Neuronal stem cell (in vitro differentiated cells): Measurements from ENCODE around the gene PPP1R26.

Experiments
- DNase-seq: peaks from one replicate; pipeline ENCODE4 v3.0.0-alpha.2; 2013; ENCODE audit warnings: low spot score
- H2AFZ ChIP-seq: one replicate; pipeline ENCODE4 v1.6.1; 2013; ENCODE audit warnings: mild to moderate bottlenecking, low read length, inconsistent platforms
- H2AK5ac ChIP-seq: 2 replicates; pipeline ENCODE4 v1.6.1; 2013; ENCODE audit warnings: low read depth, mild to moderate bottlenecking, inconsistent platforms, low read length, moderate library complexity, mixed read lengths
- H2BK120ac ChIP-seq: 2 replicates; pipeline ENCODE4 v1.6.1; 2013; ENCODE audit warnings: low read depth, mild to moderate bottlenecking, inconsistent platforms, low read length, moderate library complexity, mixed read lengths
- H2BK12ac ChIP-seq: one replicate; pipeline ENCODE4 v1.6.1; 2013; ENCODE audit warnings: low read length, inconsistent platforms
- H2BK15ac ChIP-seq: 2 replicates; pipeline ENCODE4 v1.6.1; 2013; ENCODE audit warnings: mild to moderate bottlenecking, low read length, inconsistent platforms, mixed read lengths
- H2BK5ac ChIP-seq: one replicate; pipeline ENCODE4 v1.6.1; 2013; ENCODE audit warnings: inconsistent platforms, mild to moderate bottlenecking, low read length, moderate library complexity
- H3K14ac ChIP-seq: one replicate; pipeline ENCODE4 v1.6.1; 2013; ENCODE audit warnings: low read length, inconsistent platforms
- H3K18ac ChIP-seq: 2 replicates; pipeline ENCODE4 v1.6.1; 2013; ENCODE audit warnings: low read length, inconsistent platforms
- H3K23ac ChIP-seq: 2 replicates; pipeline ENCODE4 v1.6.1; 2013; ENCODE audit warnings: low read depth, mild to moderate bottlenecking, mixed read lengths, low read length, inconsistent platforms; ENCODE audit not compliant: poor library complexity
- H3K27ac ChIP-seq: replicated peaks from 3 replicates; pipeline ENCODE4 v1.5.1; 2013; ENCODE audit warnings: low read length, inconsistent platforms
- H3K27me3 ChIP-seq, 3 experiments: 2 replicates each; pipeline ENCODE4 v1.6.1; 2013; ENCODE audit warnings: low read length in 3 of 3, mild to moderate bottlenecking in 2 of 3, inconsistent platforms in 1 of 3, low read depth in 1 of 3, mixed read lengths in 1 of 3, moderate library complexity in 1 of 3; ENCODE audit not compliant: control insufficient read depth in 3 of 3, insufficient read depth in 3 of 3
- H3K36me3 ChIP-seq, 2 donors: replicated peaks in 1 of 2; 2 replicates each; pipeline ENCODE4 v1.6.1; 2013; ENCODE audit warnings: low read length in 2 of 2; ENCODE audit not compliant: control insufficient read depth in 2 of 2, insufficient read depth in 2 of 2
- H3K4ac ChIP-seq: 2 replicates; pipeline ENCODE4 v1.6.1; 2013; ENCODE audit warnings: inconsistent platforms, mild to moderate bottlenecking, low read length, moderate library complexity
- H3K4me1 ChIP-seq, 2 donors: 1 replicate in 1 of 2; 2 replicates in 1 of 2; pipeline ENCODE4 v1.6.1; 2013; ENCODE audit warnings: low read length in 2 of 2, low read depth in 1 of 2; ENCODE audit not compliant: control insufficient read depth in 2 of 2, insufficient read depth in 1 of 2
- H3K4me2 ChIP-seq: one replicate; pipeline ENCODE4 v1.6.1; 2013; ENCODE audit warnings: mild to moderate bottlenecking, low read length, inconsistent platforms; ENCODE audit not compliant: insufficient read depth, poor library complexity, severe bottlenecking
- H3K4me3 ChIP-seq, 2 donors: 2 replicates each; pipeline ENCODE4 v1.5.1; 2013; ENCODE audit warnings: low read length in 2 of 2, mild to moderate bottlenecking in 2 of 2, inconsistent platforms in 1 of 2, moderate library complexity in 1 of 2
- H3K79me1 ChIP-seq: one replicate; pipeline ENCODE4 v1.6.1; 2013; ENCODE audit warnings: low read depth, mild to moderate bottlenecking, inconsistent platforms, low read length, moderate library complexity
- H3K9ac ChIP-seq: one replicate; pipeline ENCODE4 v1.6.1; 2013; ENCODE audit warnings: mild to moderate bottlenecking, low read depth, low read length, inconsistent platforms; ENCODE audit not compliant: poor library complexity
- H3K9me3 ChIP-seq, 2 donors: replicated peaks in 1 of 2; 2 replicates each; pipeline versions ENCODE3 to v1.6.1; 2013; ENCODE audit warnings: low read length in 2 of 2, mild to moderate bottlenecking in 2 of 2, inconsistent platforms in 1 of 2, low read depth in 1 of 2, mixed read lengths in 1 of 2, moderate library complexity in 1 of 2; ENCODE audit not compliant: control insufficient read depth in 2 of 2, insufficient read depth in 1 of 2
- H4K8ac ChIP-seq: one replicate; pipeline ENCODE4 v1.6.1; 2013; ENCODE audit warnings: low read depth, mild to moderate bottlenecking, inconsistent platforms, low read length, moderate library complexity
- H4K91ac ChIP-seq: one replicate; pipeline ENCODE4 v1.6.1; 2013; ENCODE audit warnings: low read length, low read depth, mild to moderate bottlenecking, inconsistent platforms; ENCODE audit not compliant: poor library complexity
- WGBS, 2 donors: extraction: QIAGEN DNeasy Blood & Tissue Kit; methylation state at CpG; one replicate each; pipeline ENCODE4 v1.1.7; 2013; ENCODE audit warnings: missing lambda C conversion rate in 2 of 2, mixed read lengths in 1 of 2; ENCODE audit not compliant: insufficient read length in 2 of 2, insufficient replicate concordance in 1 of 2; ENCODE audit errors: extremely low coverage in 2 of 2; 5-methylcytosine and 5-hydroxymethylcytosine counted together

Gene PPP1R26

DNA sequence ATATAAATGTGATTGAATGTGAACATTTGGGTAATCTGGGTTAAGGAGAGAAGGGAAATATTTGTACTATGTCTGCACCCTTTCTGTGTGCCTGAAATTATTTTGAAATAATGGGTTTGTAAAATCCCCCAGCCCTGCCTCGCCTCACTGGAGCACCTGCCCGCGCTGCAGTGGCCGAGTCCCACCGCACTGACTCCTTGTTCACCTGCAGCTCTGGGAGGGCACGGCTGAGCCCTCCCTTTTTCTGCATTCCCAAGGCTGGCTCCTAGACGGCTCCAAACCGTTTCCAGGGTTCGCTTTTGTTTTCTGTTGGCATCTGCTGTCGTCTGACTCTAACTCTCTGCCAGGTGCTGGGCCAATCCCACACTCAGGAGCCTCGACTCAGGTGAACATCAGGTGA lies 17.6 kb upstream of the PPP1R26 start:
- Histone ChIP-seq H3K18ac (peak overlapping the region; percentile 74), H3K4me1 (peaks cover under 1% of the 10 kb centered on the region in 2 donors), H3K4me3 (no peak overlapping the region), H3K9me3 (no peaks in the 10 kb centered on the region), H3K23ac (peak overlapping the region; percentile 17), H3K4ac (no peak overlapping the region), H2BK120ac (no peak overlapping the region), H2BK5ac (peak overlapping the region; percentile 87), H3K4me2 (no peak overlapping the region), H2AK5ac (peak overlapping the region; percentile 96), H3K36me3 (no peaks in the 10 kb centered on the region), H3K9ac (peak overlapping the region; percentile 21), H3K14ac (peak overlapping the region; percentile 6), H3K79me1 (peaks cover 5% of the 10 kb centered on the region), H3K27ac (no peak overlapping the region), H4K8ac (no peak overlapping the region), H4K91ac (no peak overlapping the region), H2BK15ac (peak overlapping the region; percentile 99), H2BK12ac (no peak overlapping the region), H3K27me3 (no peaks in the 10 kb centered on the region), H2AFZ (no peak overlapping the region)
- DNase-seq, result no peak
- WGBS, 2 donors, result no CpG with 5 or more reads among the region's 11 CpGs

- no peak overlapping the region for H2BK120ac ChIP-seq
- H3K36me3 ChIP-seq, result no peaks in the 10 kb centered on the region
- H3K27me3 ChIP-seq, result no peaks in the 10 kb centered on the region
- H3K18ac ChIP-seq, result peak overlapping the region; percentile 27
- DNase-seq, result no peak
- H2BK12ac ChIP-seq, result no peak overlapping the region
- peak overlapping the region; percentile 55 for H3K23ac ChIP-seq
- H2BK5ac ChIP-seq, result peak overlapping the region; percentile 39
- no peak overlapping the region for H3K14ac ChIP-seq
- H3K27ac ChIP-seq, result no peak overlapping the region
- no peak overlapping the region for H3K4me3 ChIP-seq
- no peaks in the 10 kb centered on the region for H3K9me3 ChIP-seq
- H2AFZ ChIP-seq, result no peak overlapping the region
- H3K4me2 ChIP-seq, result no peak overlapping the region
- H3K79me1 ChIP-seq, result peaks cover 5% of the 10 kb centered on the region
- no CpG with 5 or more reads among the region's 3 CpGs for WGBS, 2 donors
- no peak overlapping the region for H3K4ac ChIP-seq
- no peak overlapping the region for H4K8ac ChIP-seq
- no peak overlapping the region for H2AK5ac ChIP-seq
- no peaks in the 10 kb centered on the region for H3K4me1 ChIP-seq
- no peak overlapping the region for H3K9ac ChIP-seq
- H2BK15ac ChIP-seq, result no peak overlapping the region
- H4K91ac ChIP-seq, result no peak overlapping the region
Measured at GRCh38 chr9:135463140-135463539, 16.4 kb upstream of the PPP1R26 start.

DNA sequence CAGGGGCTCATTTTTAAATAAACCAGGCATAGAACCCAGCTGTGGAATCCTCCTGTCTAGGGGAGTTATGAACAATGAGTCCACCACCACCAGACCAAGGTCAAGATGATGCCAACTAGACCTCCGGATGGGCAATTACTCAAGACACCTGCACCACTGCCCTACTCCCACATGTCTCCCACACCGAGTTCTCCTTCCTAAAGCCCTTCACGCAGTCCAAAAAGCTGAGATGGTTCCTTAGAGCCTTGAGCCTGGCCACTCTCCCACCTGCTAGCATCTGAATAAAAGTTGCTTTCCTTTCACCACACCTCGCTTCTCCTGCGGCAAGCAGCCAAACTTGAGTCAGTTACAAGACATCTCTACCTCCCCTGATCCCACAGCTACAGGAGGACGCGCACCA lies 15.4 kb upstream of the PPP1R26 start:
- H3K14ac ChIP-seq, result no peak overlapping the region
- H2BK120ac ChIP-seq, result no peak overlapping the region
- no peak overlapping the region for H4K91ac ChIP-seq
- no peak overlapping the region for H3K4me2 ChIP-seq
- no peak overlapping the region for H3K18ac ChIP-seq
- no CpG with 5 or more reads among the region's 7 CpGs for WGBS, 2 donors
- no peak for DNase-seq
- H3K9ac ChIP-seq, result no peak overlapping the region
- H2AK5ac ChIP-seq, result no peak overlapping the region
- no peak overlapping the region for H4K8ac ChIP-seq
- no peak overlapping the region for H2BK12ac ChIP-seq
- H2BK5ac ChIP-seq, result no peak overlapping the region
- H3K4me3 ChIP-seq, result no peak overlapping the region
- H2AFZ ChIP-seq, result no peak overlapping the region
- no peaks in the 10 kb centered on the region for H3K27me3 ChIP-seq
- H3K4me1 ChIP-seq, result no peaks in the 10 kb centered on the region
- no peak overlapping the region for H3K4ac ChIP-seq
- peaks cover 5% of the 10 kb centered on the region for H3K79me1 ChIP-seq
- H2BK15ac ChIP-seq, result no peak overlapping the region
- no peaks in the 10 kb centered on the region for H3K36me3 ChIP-seq
- H3K23ac ChIP-seq, result no peak overlapping the region
- no peak overlapping the region for H3K27ac ChIP-seq
- H3K9me3 ChIP-seq, result no peaks in the 10 kb centered on the region

- Histone ChIP-seq H2BK120ac (no peak overlapping the region), H3K27me3 (no peaks in the 10 kb centered on the region), H2AK5ac (no peak overlapping the region), H3K14ac (no peak overlapping the region), H3K27ac (no peak overlapping the region), H2BK15ac (no peak overlapping the region), H4K91ac (no peak overlapping the region), H3K23ac (no peak overlapping the region), H3K18ac (no peak overlapping the region), H4K8ac (no peak overlapping the region), H3K4me2 (no peak overlapping the region), H2BK12ac (no peak overlapping the region), H3K4ac (no peak overlapping the region), H3K9me3 (no peaks in the 10 kb centered on the region), H2AFZ (no peak overlapping the region), H3K4me1 (peaks cover 18 to 20% of the 10 kb centered on the region in 2 donors), H2BK5ac (no peak overlapping the region), H3K9ac (no peak overlapping the region), H3K4me3 (no peak overlapping the region), H3K79me1 (peaks cover 2% of the 10 kb centered on the region), H3K36me3 (no peaks in the 10 kb centered on the region)
- no CpG with 5 or more reads among the region's 16 CpGs for WGBS, 2 donors
- DNase-seq, result no peak
Measured at GRCh38 chr9:135468854-135469521, 10.6 kb upstream of the PPP1R26 start.
